ENCODE measurements around the gene RDH16. TPM values are rescaled to one million over a fixed set of nuclear protein-coding genes. Genes with fewer than 3 reads are reported as not detected.
"Not testable (repeated sequence)": the region's sequence is repeated elsewhere in the genome, so short reads cannot be mapped to it uniquely, and the experiment has no call there.

Gene RDH16
- total RNA-seq, 1 experiment from 2014 or later, result 0.39 TPM

DNA sequence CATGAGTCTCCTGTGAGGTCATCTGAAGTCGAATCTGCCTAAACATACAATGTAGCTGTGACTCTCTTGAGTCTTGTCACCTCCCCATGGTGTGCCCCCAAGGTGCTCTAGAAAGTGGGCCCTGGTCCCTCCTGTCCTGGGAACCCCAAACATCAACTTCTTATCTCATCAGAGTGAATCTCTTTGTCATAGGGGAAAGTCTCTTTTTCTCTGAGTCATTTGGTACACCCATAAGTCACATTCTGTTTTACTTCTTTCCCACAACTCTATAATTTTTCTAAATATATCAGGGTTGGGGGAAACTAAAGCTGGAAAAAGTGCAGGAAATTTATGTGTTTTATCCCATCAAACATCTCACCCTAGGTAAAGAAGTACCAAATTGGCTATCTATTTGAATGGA is 36.1 kb downstream of the RDH16 start:
- BruUV-seq (replicated peaks), result no TSS peak
- H3K36me3 ChIP-seq (ENCODE audit: control insufficient read depth, insufficient read depth, low read length), result no peaks in the 10 kb centered on the region
- H3K36me3 Mint-ChIP-seq (ENCODE audit: insufficient read depth, unreplicated experiment), result no peaks in the 10 kb centered on the region
- CTCF ChIA-PET, result no interaction called here
- no peaks in the 10 kb centered on the region for H3K27me3 ChIP-seq (replicated peaks; ENCODE audit: control insufficient read depth, insufficient read depth, low read length)
- intact Hi-C loops (cut with micrococcal nuclease; ENCODE audit: unreplicated experiment), result no loop called here
- POLR2A ChIA-PET, result no interaction called here
- H3K27me3 Mint-ChIP-seq (ENCODE audit: insufficient read depth, unreplicated experiment), result no peaks in the 10 kb centered on the region
- no peak overlapping the region for H3K4me3 ChIP-seq (ENCODE audit: low read depth, low read length)
- no peak overlapping the region for H3K4me3 Mint-ChIP-seq (ENCODE audit: unreplicated experiment)
- H3K9me3 Mint-ChIP-seq (ENCODE audit: unreplicated experiment), result no peaks in the 10 kb centered on the region
- no peak overlapping the region for H3K27ac Mint-ChIP-seq (ENCODE audit: unreplicated experiment)
- no peaks in the 10 kb centered on the region for H3K4me1 Mint-ChIP-seq (ENCODE audit: low read depth, unreplicated experiment)
- DNase-seq, result no peak
- H3K9me3 ChIP-seq, result no peaks in the 10 kb centered on the region
- TF ChIP-seq, protein P1, sequence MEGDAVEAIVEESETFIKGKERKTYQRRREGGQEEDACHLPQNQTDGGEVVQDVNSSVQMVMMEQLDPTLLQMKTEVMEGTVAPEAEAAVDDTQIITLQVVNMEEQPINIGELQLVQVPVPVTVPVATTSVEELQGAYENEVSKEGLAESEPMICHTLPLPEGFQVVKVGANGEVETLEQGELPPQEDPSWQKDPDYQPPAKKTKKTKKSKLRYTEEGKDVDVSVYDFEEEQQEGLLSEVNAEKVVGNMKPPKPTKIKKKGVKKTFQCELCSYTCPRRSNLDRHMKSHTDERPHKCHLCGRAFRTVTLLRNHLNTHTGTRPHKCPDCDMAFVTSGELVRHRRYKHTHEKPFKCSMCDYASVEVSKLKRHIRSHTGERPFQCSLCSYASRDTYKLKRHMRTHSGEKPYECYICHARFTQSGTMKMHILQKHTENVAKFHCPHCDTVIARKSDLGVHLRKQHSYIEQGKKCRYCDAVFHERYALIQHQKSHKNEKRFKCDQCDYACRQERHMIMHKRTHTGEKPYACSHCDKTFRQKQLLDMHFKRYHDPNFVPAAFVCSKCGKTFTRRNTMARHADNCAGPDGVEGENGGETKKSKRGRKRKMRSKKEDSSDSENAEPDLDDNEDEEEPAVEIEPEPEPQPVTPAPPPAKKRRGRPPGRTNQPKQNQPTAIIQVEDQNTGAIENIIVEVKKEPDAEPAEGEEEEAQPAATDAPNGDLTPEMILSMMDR (IDR thresholded peaks at IDR 0.05; ENCODE audit: insufficient read depth in 1 of 2, low read depth in 1 of 2, low read length in 1 of 2, severe bottlenecking in 1 of 2, unreplicated experiment in 1 of 2), result no peak
- H3K4me1 ChIP-seq, result no peaks in the 10 kb centered on the region

- DNase-seq; H3K9me3 Mint-ChIP-seq (ENCODE audit: unreplicated experiment); H3K27me3 ChIP-seq (replicated peaks; ENCODE audit: control insufficient read depth, insufficient read depth, low read length); intact Hi-C loops (cut with micrococcal nuclease; ENCODE audit: unreplicated experiment); CTCF ChIA-PET; H3K4me1 Mint-ChIP-seq (ENCODE audit: low read depth, unreplicated experiment); POLR2A ChIA-PET; H3K27ac Mint-ChIP-seq (ENCODE audit: unreplicated experiment); H3K9me3 ChIP-seq; H3K4me1 ChIP-seq; H3K36me3 ChIP-seq (ENCODE audit: control insufficient read depth, insufficient read depth, low read length); H3K4me3 ChIP-seq (ENCODE audit: low read depth, low read length); H3K36me3 Mint-ChIP-seq (ENCODE audit: insufficient read depth, unreplicated experiment); BruUV-seq (replicated peaks); H3K27me3 Mint-ChIP-seq (ENCODE audit: insufficient read depth, unreplicated experiment); H3K4me3 Mint-ChIP-seq (ENCODE audit: unreplicated experiment): not testable (repeated sequence)
Measured at GRCh38 chr12:56918139-56918538, 39.3 kb downstream of the RDH16 start.

DNA sequence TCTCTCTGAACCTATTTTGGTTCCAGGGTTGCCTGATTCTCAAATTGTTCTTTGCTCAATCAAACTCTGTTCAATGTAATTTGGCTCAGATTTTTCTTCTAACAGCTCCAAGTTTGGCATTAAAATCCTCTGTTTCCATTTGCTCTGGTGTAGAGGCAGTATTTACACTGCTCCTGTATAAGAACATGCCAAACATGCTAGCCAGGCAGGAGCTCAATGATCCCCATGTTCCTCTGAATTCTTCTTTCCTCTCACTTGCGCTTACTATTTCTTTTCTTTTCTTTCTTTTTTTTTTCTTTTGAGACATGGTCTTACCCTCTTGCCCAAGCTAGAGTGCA is 40.4 kb downstream of the RDH16 start:
- no peak overlapping the region for H3K27ac Mint-ChIP-seq (ENCODE audit: unreplicated experiment)
- DNase-seq, result no peak
- TF ChIP-seq, protein P1 (IDR thresholded peaks at IDR 0.05; ENCODE audit: insufficient read depth in 1 of 2, low read depth in 1 of 2, low read length in 1 of 2, severe bottlenecking in 1 of 2, unreplicated experiment in 1 of 2), result no peak
- no peaks in the 10 kb centered on the region for H3K36me3 Mint-ChIP-seq (ENCODE audit: insufficient read depth, unreplicated experiment)
- POLR2A ChIA-PET, result no interaction called here
- no peaks in the 10 kb centered on the region for H3K4me1 Mint-ChIP-seq (ENCODE audit: low read depth, unreplicated experiment)
- Histone ChIP-seq H3K4me3 (ENCODE audit: low read depth, low read length) (no peak overlapping the region), H3K36me3 (ENCODE audit: control insufficient read depth, insufficient read depth, low read length) (no peaks in the 10 kb centered on the region), H3K9me3 (no peaks in the 10 kb centered on the region), H3K4me1 (no peaks in the 10 kb centered on the region), H3K27me3 (replicated peaks; ENCODE audit: control insufficient read depth, insufficient read depth, low read length) (no peaks in the 10 kb centered on the region)
- H3K9me3 Mint-ChIP-seq (ENCODE audit: unreplicated experiment), result peaks cover 9% of the 10 kb centered on the region
- intact Hi-C loops (cut with micrococcal nuclease; ENCODE audit: unreplicated experiment), result no loop called here
- no TSS peak for BruUV-seq (replicated peaks)
- no peak overlapping the region for H3K4me3 Mint-ChIP-seq (ENCODE audit: unreplicated experiment)
- no peaks in the 10 kb centered on the region for H3K27me3 Mint-ChIP-seq (ENCODE audit: insufficient read depth, unreplicated experiment)
- CTCF ChIA-PET, result no interaction called here

DNA sequence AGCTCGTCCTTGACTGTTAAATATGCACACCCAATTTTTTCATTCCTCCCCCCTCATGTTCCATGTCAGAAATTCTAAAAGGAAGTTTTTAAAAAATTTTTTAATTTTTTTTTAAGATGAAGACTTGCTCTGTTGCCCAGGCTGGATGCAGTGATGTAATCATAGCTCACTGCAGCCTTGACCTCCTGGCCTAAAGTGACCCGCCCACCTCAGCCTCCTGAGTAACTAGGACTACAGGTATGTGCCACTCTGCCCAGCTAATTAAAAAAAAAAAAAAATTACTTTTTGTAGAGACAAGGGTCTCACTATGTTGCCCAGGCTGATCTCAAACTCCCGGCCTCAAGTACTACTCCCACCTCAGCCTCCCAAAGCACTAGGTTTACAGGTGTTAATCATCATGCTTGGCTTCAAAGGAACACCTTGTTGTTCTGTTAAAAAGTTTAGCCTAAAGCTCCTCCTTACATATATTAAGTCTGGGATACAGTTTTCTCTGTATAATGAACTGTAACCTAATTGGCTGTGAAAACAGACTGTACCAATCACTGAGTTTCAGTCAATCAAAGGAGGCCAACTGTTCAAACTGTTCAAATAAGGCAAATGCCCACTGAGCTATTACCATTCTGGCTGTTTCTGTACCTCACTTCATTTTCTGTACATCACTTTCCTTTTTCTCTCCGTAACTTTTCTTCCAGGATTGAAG is 41.0 kb downstream of the RDH16 start:
- intact Hi-C loops (cut with micrococcal nuclease; ENCODE audit: unreplicated experiment), result no loop called here
- Histone ChIP-seq H3K4me3 (ENCODE audit: low read depth, low read length) (no peak overlapping the region), H3K9me3 (no peaks in the 10 kb centered on the region), H3K36me3 (ENCODE audit: control insufficient read depth, insufficient read depth, low read length) (no peaks in the 10 kb centered on the region), H3K27me3 (replicated peaks; ENCODE audit: control insufficient read depth, insufficient read depth, low read length) (no peaks in the 10 kb centered on the region), H3K4me1 (no peaks in the 10 kb centered on the region)
- Mint-ChIP-seq H3K36me3 (ENCODE audit: insufficient read depth, unreplicated experiment) (no peaks in the 10 kb centered on the region), H3K4me1 (ENCODE audit: low read depth, unreplicated experiment) (no peaks in the 10 kb centered on the region), H3K4me3 (ENCODE audit: unreplicated experiment) (no peak overlapping the region), H3K27ac (ENCODE audit: unreplicated experiment) (no peak overlapping the region), H3K27me3 (ENCODE audit: insufficient read depth, unreplicated experiment) (no peaks in the 10 kb centered on the region), H3K9me3 (ENCODE audit: unreplicated experiment) (peaks cover 14% of the 10 kb centered on the region)
- BruUV-seq (replicated peaks), result no TSS peak
- ChIA-PET CTCF (no interaction called here), POLR2A (no interaction called here)
- TF ChIP-seq, protein P1 (IDR thresholded peaks at IDR 0.05; ENCODE audit: insufficient read depth in 1 of 2, low read depth in 1 of 2, low read length in 1 of 2, severe bottlenecking in 1 of 2, unreplicated experiment in 1 of 2), result no peak
- DNase-seq, result no peak
